Prostate gland (tissue), 2 donors: ENCODE results near the gene TMEM169.

Experiments
- POLR2A ChIP-seq: fragments of 450-650 bp; IDR thresholded peaks from one replicate; pipeline ENCODE4 v1.6.1; 2016; ENCODE audit warnings: antibody characterized with exemption, mild to moderate bottlenecking
- POLR2AphosphoS5 ChIP-seq: sonication (generic); formaldehyde crosslinking; IDR thresholded peaks from one replicate; pipeline ENCODE4 v1.6.1; 2017; ENCODE audit warnings: antibody characterized with exemption
- TF ChIP-seq, protein P1 (sequence below), 4 experiments: fragments of 200-600 bp in 2 of 4; fragments of 450-650 bp in 2 of 4; sonication (generic) in 2 of 4; IDR thresholded peaks; 1 replicate in 3 of 4; 2 replicates in 1 of 4; pipeline ENCODE4 v1.5.1; 2016 to 2019; ENCODE audit warnings: antibody characterized with exemption in 4 of 4, mild to moderate bottlenecking in 2 of 4, moderate library complexity in 2 of 4

DNA sequence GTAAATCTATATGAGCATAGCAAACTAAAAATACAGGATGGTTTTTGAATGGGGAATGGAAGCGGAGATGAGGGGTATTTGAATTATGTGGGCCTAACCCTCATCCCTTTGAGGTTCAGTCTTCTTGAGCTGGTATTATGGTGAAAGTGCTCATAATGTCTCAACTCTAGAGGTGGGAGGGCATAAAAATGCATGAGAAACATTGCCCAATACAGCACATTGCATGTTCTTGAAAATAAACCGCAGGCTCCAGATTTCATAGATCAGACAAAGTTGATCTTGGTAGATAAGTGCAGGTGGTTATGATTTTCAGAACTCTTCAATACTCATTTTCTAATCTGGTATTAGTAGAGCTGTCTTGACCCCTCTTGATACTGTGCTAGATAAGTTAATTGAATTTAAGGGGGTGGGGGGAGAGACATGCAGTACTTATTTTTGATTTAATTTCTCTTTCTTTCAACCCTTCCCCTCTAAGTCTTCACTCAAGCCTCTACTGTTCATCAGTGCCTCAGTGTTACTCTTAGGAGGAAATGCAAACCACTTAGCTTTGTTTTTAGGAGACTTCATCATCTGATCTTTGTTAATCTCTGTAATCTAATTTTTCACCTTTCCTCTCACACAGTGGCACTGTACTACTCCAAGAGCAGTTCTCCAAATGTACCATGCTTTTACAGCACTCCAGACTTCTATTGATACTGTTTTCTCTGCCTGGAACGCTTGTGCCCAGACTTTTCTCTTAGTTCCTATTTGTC, 49.6 kb downstream of the TMEM169 start:
- TF ChIP-seq, protein P1, sequence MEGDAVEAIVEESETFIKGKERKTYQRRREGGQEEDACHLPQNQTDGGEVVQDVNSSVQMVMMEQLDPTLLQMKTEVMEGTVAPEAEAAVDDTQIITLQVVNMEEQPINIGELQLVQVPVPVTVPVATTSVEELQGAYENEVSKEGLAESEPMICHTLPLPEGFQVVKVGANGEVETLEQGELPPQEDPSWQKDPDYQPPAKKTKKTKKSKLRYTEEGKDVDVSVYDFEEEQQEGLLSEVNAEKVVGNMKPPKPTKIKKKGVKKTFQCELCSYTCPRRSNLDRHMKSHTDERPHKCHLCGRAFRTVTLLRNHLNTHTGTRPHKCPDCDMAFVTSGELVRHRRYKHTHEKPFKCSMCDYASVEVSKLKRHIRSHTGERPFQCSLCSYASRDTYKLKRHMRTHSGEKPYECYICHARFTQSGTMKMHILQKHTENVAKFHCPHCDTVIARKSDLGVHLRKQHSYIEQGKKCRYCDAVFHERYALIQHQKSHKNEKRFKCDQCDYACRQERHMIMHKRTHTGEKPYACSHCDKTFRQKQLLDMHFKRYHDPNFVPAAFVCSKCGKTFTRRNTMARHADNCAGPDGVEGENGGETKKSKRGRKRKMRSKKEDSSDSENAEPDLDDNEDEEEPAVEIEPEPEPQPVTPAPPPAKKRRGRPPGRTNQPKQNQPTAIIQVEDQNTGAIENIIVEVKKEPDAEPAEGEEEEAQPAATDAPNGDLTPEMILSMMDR (IDR thresholded peaks at IDR 0.05), result no peak
- TF ChIP-seq POLR2AphosphoS5 (no peak), POLR2A (no peak)
